GM19193 (cell line): Measurements from ENCODE around the gene FAM8A1.

ENCODE experiments used
- POLR2A ChIP-seq: IDR thresholded peaks from 4 replicates; pipeline ENCODE4 v1.6.1; 2011; ENCODE audit not compliant: insufficient read depth, insufficient read length; ENCODE audit errors: extremely low read depth

The FAM8A1 gene, protein sequence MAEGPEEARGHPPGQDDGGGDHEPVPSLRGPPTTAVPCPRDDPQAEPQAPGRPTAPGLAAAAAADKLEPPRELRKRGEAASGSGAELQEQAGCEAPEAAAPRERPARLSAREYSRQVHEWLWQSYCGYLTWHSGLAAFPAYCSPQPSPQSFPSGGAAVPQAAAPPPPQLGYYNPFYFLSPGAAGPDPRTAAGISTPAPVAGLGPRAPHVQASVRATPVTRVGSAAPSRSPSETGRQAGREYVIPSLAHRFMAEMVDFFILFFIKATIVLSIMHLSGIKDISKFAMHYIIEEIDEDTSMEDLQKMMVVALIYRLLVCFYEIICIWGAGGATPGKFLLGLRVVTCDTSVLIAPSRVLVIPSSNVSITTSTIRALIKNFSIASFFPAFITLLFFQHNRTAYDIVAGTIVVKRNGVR

DNA sequence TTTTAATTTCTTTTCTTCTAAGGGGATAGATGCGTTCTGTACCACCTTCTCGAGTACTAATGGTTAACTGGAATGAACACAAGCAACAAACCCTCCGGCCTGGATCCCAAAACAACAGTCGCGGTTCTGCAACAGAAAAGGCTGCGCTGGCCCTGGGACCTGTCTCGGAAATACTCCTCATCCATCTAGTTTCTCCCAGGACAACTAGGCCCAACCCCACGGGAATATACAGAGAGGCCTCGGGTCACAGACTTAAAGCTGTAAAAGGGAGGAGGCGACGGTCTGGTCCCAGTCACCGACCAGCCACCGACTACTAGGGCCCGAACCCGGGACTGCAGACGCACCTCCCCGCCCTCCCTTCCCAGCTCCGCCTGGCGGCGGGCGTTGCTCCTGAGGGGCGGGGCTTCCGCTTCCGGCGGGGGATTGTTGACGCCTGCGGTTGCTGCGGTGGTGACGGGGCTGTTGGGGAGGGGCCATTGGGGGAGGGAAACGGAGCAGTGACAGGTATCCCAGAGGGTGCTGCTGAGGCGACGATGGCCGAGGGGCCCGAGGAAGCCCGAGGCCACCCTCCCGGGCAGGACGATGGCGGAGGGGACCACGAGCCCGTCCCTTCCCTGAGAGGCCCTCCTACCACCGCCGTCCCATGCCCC, at the start of gene FAM8A1:
Gene FAM8A1, plus strand, starts transcription at position 426 of the 650 bp plus-strand sequence. Its CDS starts 108 bp downstream, at position 534.
- peak; percentile 51 for TF ChIP-seq POLR2A

DNA sequence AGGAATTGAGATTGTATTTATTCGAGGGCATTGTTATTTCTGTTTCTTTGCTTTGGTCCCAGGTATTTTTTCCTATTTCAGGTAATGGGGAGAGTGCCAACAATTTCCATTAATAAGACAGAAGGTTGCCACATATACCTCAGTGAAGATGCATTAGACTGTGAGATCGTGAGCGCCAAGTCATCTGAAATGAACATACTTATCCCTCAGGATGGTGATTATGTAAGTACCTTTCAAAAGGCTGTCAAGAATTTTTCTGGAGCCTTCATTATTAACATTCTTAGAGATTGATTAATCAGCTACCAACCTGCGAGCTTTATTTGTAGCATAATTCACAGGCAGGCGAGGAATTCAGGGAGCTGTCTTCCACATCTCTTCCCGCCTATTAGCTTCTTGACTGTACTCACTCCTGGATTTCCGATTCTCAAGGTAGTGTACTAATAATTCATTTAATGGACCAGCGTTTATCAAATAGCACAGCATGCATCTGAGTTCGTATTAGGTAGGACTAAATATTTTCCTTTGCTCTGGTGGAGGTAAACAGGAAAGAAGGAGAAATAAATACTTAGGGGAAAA, 48.6 kb upstream of the FAM8A1 start:
- no peak for TF ChIP-seq POLR2A

DNA sequence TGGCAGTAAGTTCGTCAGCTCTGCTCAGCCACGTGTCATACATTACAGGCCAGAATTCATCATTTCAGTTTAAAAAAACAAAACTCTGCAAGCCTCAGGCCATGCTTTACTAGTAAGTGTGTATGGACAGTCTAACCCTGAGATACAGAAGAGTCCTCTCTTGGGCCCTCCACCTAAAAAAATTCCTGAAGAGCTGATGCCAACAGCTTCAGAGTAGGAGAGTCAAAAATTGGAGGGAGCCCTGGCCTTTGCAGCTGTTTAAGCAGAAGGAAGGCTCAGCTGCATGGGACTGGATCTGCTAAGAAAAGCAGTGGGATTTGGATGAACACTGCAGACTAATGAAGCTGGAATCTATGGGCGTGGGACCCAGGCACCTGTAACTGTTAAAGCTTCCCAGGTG, 47.2 kb upstream of the FAM8A1 start:
- TF ChIP-seq POLR2A, result no peak

DNA sequence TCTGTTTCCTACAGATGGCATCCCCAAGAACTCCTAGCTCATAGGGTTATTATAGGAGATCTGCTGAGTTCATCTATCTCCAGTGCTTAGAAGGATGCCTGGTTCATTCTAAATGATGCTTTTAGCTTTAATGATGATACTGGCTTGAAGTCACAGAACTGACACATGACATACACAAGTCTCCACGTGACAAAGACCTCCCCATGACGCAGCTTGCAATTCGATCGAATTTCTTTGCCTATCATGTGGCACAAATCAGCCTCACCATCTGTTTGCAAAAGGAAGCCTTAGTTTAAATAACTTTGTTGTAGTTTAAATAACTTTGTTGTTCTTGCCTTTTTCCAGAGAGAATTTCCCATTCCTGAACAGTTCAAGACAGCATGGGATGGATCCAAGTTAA, 44.1 kb upstream of the FAM8A1 start:
- TF ChIP-seq POLR2A, result no peak

DNA sequence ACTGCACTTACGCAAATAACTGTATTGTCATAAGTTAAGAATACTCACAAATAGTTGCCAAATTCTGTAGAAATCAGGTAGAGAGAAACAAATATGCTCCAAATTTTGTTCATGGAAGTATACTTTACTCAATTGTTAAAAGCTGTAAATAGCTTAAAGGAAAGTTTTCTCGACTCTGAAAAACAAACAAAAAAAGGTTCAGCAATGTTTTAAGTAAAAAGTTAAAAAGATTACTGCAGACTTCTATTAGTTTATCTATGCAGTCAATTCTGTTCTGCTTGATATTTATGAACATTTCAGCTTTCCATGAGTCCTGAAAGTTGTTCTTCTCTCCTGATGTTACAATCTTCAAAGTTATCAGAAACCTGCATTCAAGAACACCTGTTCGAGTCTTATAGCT, 37.5 kb upstream of the FAM8A1 start:
- TF ChIP-seq POLR2A, result no peak

DNA sequence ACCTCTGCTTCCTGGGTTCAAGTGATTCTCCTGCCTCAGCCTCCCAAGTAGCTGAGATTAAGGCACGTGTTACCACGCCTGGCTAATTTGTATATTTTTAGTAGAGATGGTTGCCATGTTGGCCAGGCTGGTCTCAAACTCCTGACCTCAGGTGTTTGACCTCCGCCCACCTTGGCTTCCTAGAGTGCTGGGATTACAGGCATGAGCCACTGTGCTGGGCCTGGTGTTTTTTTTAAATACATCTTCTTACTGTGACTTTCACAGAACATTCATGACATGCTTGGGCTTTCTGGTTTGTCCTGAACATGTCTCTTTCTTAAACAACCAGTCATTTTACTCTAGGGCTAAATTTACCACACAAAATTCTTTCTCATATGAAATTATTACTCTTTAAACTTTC, 34.7 kb upstream of the FAM8A1 start:
- TF ChIP-seq POLR2A, result no peak

DNA sequence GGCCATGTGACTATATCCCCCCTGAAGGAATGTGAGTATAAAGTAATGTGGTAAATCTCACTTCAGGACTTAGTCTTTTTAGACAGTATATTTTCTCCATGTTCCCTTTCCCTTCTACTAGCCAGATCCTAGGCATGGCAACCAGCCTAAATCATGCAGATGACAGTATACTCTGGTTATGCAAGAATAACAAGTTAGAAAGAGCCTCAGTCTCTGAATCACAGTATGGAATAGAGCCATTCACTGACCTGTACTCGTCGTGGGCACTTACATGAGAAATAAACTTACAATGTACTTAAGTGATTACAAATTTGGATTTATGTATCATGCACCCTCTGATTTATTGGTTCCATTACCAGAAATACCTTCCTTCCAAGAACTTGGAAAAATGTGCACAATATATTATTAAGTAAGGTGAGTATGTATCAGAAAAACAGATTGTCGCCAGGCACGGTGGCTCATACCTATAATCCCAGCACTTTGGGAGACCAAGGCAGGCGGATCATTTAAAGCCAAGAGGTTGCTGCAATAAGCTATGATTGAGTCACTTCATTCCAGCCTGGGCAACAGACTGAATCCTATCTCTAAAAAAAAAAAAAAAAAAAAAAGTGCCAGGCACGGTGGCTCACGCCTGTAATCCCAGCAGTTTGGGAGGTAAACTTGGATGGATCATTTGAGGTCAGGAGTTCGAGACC, 25.1 kb upstream of the FAM8A1 start:
- no peak for TF ChIP-seq POLR2A

DNA sequence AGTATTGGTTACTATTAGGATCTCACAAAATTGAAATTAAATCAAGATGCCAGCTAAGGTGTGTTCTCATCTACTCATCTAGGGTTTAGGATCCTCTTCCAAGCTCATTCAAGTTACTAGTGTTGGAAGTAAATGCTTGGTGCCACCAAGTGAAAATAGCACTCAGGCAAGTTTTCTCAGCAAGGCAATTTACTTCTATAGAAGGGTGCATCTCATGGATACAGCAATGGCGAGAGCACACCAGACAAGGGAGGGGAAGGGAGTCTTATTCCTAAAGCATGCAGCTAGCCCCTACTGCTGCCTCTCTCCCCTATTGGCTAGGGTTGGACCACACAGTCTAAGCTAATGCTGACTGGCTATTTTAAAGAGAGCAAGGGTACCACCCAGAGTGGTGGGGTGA, 23.0 kb upstream of the FAM8A1 start:
- TF ChIP-seq POLR2A, result no peak

DNA sequence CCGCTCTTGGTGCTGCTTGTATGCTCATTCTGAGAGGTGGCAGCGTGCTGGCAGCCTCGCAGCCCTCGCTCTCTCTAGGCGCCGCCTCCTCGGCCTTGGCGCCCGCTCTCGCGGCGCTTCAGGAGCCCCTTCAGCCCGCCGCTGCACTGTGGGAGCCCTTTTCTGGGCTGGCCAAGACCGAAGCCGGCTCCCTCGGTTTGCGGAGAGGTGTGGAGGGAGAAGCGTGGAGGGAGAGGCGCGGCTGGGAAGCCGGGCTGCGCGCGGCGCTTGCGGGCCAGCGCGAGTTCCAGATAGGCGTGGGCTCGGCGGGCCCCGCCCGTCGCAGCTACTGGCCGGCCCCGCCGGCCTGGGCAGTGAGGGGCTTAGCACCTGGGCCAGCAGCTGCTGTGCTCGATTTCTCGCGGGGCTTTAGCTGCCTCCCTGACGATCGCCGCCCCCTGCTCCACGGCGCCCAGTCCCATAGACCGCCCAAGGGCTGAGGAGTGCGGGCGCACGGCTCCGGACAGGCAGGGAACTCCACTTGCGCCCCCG, 19.5 kb upstream of the FAM8A1 start:
- no peak for TF ChIP-seq POLR2A

DNA sequence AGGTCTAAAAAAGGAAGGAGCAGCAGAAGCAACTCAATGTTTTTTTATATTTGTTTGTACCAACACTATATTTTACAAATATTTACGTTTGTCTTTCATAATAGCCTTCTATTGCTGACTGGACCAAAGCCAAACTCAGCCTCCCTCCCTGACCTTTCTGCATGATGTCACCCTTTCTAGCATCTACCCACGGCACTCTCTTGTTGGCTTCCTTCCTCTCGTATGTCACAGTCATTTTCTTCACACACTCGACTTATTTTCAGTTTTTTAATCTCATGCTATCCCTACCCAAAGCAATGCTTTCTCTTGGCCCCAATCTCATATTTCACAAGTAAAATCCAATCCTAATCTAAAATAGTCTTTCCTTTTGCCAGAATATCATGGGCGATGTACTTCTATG, 16.3 kb upstream of the FAM8A1 start:
- no peak for TF ChIP-seq POLR2A

DNA sequence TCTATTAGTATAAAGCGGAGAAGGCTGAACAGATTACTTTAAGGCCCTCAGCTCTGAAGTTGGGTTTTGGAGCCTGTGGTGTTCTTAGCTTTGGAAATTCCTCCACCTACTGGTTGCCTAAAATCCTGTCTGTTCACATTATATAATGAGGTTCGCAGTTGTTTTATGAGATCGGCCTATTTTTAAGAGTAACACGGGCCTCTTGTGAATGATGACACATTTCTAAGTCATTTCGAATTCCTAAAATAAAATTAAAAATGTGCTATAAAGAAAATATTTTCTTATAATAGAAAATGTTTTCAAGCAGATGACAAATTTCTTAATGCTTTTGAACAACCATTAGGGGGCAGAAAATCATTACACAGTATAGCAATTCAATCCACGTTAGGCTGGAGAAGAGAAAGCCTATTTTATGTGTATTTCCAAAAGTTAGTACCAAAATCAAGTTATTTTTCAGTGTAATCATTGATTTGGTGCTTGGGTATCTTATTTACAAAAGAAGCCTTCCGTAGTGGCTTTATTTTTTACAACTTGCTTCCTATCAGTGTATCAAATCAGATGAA, 15.8 kb upstream of the FAM8A1 start:
- TF ChIP-seq POLR2A, result no peak

DNA sequence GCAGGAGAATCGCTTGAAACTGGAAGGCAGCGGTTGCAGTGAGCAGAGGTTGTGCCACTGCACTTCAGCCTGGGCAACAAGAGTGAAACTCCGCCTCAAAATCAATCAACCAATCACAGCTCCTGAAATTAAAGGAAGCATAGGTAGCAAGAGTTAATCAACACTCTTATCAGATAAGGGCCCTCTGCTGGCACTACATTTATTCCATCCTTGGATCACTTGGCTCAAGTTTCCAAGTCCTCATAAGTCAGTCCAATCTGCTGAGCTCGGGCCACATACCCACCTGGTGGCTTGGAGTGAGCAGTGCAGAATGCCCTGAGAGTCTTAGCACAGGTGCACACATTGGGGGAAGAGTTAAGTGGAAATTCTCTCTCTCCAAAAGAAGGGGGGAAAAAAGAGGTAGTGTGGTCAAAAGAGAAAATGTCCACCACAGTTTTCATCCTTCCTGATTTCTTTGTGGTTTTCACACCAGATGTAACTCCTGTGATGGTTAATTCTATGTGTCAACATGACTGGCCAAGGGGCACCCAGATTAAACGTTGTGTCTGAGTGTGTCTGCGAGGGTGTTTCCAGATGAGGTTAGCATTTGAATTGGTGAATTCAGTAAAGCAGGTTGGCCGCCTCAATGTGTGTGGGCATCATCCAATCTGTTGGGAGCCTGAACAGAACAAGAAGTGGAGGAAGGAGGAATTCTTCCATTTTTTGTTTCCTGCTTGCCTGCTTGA, 14.2 kb upstream of the FAM8A1 start:
- no peak for TF ChIP-seq POLR2A

DNA sequence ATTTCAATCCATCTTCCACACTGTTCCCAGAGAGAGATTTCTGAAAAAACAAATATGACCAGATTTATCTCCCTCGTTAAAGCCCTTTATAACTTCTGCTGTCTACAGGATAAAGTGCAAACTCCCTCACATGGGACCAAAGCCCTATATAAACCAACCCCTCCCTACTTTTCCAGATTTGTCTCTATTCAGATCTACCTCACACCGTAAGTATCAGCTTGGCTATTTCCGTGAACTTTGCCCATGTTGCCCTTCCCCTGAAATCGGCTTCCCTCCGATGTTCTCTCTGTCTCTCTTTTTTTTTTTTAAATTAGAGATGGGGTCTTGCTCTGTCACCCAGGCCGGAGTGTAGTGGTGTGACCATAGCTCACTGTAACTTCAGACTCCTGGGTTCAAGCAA, 12.1 kb upstream of the FAM8A1 start:
- no peak for TF ChIP-seq POLR2A
